ENCODE data around the gene SLC35F6. TPM values are rescaled to one million over a fixed set of nuclear protein-coding genes. Genes with fewer than 3 reads are reported as not detected.

The SLC35F6 gene
- polyA plus RNA-seq, 1 donor (not counting 4 experiments of a cell fraction or from before 2014, with no cell fraction given) = 25.7 TPM

- FAIRE-seq (no peak), DNase-seq (ENCODE audit: low read depth, low spot score) (no peak)
- Histone ChIP-seq H3K4me1 (ENCODE audit: control insufficient read depth, extremely low read depth, insufficient read depth, low read length) (no peaks in the 10 kb centered on the region), H3K36me3 (ENCODE audit: control insufficient read depth in 2 of 2, extremely low read depth in 1 of 2, insufficient read depth in 2 of 2, low read length in 2 of 2) (no peaks in the 10 kb centered on the region), H3K9me3 (ENCODE audit: control insufficient read depth, low read depth, low read length) (no peaks in the 10 kb centered on the region), H3K9ac (ENCODE audit: control insufficient read depth, extremely low read depth, insufficient read depth, low read length) (no peak overlapping the region), H3K4me2 (ENCODE audit: control insufficient read depth, extremely low read depth, insufficient read depth, low read depth, low read length) (no peak overlapping the region), H4K20me1 (ENCODE audit: control insufficient read depth, extremely low read depth, insufficient read depth, low read length) (no peaks in the 10 kb centered on the region), H3K4me3 (ENCODE audit: control insufficient read depth in 2 of 3, extremely low read depth in 1 of 3, insufficient read depth in 2 of 3, low read depth in 1 of 3, low read length in 3 of 3) (no peak overlapping the region), H3K27ac (ENCODE audit: control insufficient read depth, insufficient read depth, low read length) (no peak overlapping the region), H3K27me3 (ENCODE audit: control insufficient read depth, extremely low read depth, insufficient read depth, low read length) (peaks cover 6% of the 10 kb centered on the region), H3K79me2 (ENCODE audit: control insufficient read depth, insufficient read depth, low read length) (no peaks in the 10 kb centered on the region), H3K9me1 (ENCODE audit: control insufficient read depth, extremely low read depth, insufficient read depth, low read length) (no peaks in the 10 kb centered on the region), H2AFZ (ENCODE audit: control insufficient read depth, low read length) (no peak overlapping the region)
- dilution Hi-C loops (cut with MboI; ENCODE audit: extremely low pct_ligation_motif_present, low sequenced_read_pairs) = no loop called here
- no peak for TF ChIP-seq EZH2 (IDR thresholded peaks at IDR 0.05; ENCODE audit: low read length)
These were observed 32.4 kb upstream of the SLC35F6 start for GRCh38 chr2:26731714-26732113.

DNA sequence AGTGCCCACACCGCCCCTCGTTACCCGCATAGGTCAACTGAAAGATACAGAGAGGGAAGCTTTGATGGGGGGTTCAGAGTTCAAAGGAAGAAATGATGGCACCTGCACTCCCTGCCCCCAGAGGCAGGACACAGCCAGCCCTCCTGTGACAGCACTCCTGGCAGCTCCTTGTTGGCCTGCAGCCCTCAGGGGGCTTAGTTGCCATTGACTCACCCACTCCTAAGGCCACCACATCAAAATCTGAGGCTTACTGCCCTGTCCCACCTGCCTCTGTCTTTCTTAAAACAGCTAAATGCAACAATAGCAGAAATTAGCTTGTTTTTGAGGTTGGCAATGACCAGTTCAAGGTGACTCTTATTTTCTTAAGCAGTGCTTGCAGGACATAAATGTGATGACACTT is 31.6 kb upstream of the SLC35F6 start:
- H3K9ac ChIP-seq (ENCODE audit: control insufficient read depth, extremely low read depth, insufficient read depth, low read length) = no peak overlapping the region
- no peaks in the 10 kb centered on the region for H4K20me1 ChIP-seq (ENCODE audit: control insufficient read depth, extremely low read depth, insufficient read depth, low read length)
- no peak for DNase-seq (ENCODE audit: low read depth, low spot score)
- H3K4me1 ChIP-seq (ENCODE audit: control insufficient read depth, extremely low read depth, insufficient read depth, low read length) = no peaks in the 10 kb centered on the region
- H3K27ac ChIP-seq (ENCODE audit: control insufficient read depth, insufficient read depth, low read length) = no peak overlapping the region
- no peaks in the 10 kb centered on the region for H3K79me2 ChIP-seq (ENCODE audit: control insufficient read depth, insufficient read depth, low read length)
- no peak for TF ChIP-seq EZH2 (IDR thresholded peaks at IDR 0.05; ENCODE audit: low read length)
- TF ChIP-seq, protein P1, sequence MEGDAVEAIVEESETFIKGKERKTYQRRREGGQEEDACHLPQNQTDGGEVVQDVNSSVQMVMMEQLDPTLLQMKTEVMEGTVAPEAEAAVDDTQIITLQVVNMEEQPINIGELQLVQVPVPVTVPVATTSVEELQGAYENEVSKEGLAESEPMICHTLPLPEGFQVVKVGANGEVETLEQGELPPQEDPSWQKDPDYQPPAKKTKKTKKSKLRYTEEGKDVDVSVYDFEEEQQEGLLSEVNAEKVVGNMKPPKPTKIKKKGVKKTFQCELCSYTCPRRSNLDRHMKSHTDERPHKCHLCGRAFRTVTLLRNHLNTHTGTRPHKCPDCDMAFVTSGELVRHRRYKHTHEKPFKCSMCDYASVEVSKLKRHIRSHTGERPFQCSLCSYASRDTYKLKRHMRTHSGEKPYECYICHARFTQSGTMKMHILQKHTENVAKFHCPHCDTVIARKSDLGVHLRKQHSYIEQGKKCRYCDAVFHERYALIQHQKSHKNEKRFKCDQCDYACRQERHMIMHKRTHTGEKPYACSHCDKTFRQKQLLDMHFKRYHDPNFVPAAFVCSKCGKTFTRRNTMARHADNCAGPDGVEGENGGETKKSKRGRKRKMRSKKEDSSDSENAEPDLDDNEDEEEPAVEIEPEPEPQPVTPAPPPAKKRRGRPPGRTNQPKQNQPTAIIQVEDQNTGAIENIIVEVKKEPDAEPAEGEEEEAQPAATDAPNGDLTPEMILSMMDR (optimal IDR thresholded peaks at IDR 0.05 in 1 of 3, IDR thresholded peaks at IDR 0.05 in 1 of 3, conservative IDR thresholded peaks at IDR 0.05 in 1 of 3; ENCODE audit: extremely low read depth in 1 of 3, insufficient read depth in 2 of 3, low read length in 3 of 3) = no peak
- no peak overlapping the region for H2AFZ ChIP-seq (ENCODE audit: control insufficient read depth, low read length)
- no peaks in the 10 kb centered on the region for H3K9me1 ChIP-seq (ENCODE audit: control insufficient read depth, extremely low read depth, insufficient read depth, low read length)
- no peaks in the 10 kb centered on the region for H3K9me3 ChIP-seq (ENCODE audit: control insufficient read depth, low read depth, low read length)
- H3K4me3 ChIP-seq (ENCODE audit: control insufficient read depth in 2 of 3, extremely low read depth in 1 of 3, insufficient read depth in 2 of 3, low read depth in 1 of 3, low read length in 3 of 3) = no peak overlapping the region
- H3K36me3 ChIP-seq (ENCODE audit: control insufficient read depth in 2 of 2, extremely low read depth in 1 of 2, insufficient read depth in 2 of 2, low read length in 2 of 2) = no peaks in the 10 kb centered on the region
- no peak overlapping the region for H3K4me2 ChIP-seq (ENCODE audit: control insufficient read depth, extremely low read depth, insufficient read depth, low read depth, low read length)
- H3K27me3 ChIP-seq (ENCODE audit: control insufficient read depth, extremely low read depth, insufficient read depth, low read length) = peaks cover 6% of the 10 kb centered on the region
- dilution Hi-C loops (cut with MboI; ENCODE audit: extremely low pct_ligation_motif_present, low sequenced_read_pairs) = no loop called here
- FAIRE-seq = no peak

- H3K9me3 ChIP-seq (ENCODE audit: control insufficient read depth, low read depth, low read length) = no peaks in the 10 kb centered on the region
- no peak overlapping the region for H3K9ac ChIP-seq (ENCODE audit: control insufficient read depth, extremely low read depth, insufficient read depth, low read length)
- TF ChIP-seq EZH2 (IDR thresholded peaks at IDR 0.05; ENCODE audit: low read length) = no peak
- TF ChIP-seq, protein P1 (optimal IDR thresholded peaks at IDR 0.05 in 1 of 3, IDR thresholded peaks at IDR 0.05 in 1 of 3, conservative IDR thresholded peaks at IDR 0.05 in 1 of 3; ENCODE audit: extremely low read depth in 1 of 3, insufficient read depth in 2 of 3, low read length in 3 of 3) = no peak
- DNase-seq (ENCODE audit: low read depth, low spot score) (no peak), FAIRE-seq (no peak)
- H3K79me2 ChIP-seq (ENCODE audit: control insufficient read depth, insufficient read depth, low read length) = no peaks in the 10 kb centered on the region
- H3K4me2 ChIP-seq (ENCODE audit: control insufficient read depth, extremely low read depth, insufficient read depth, low read depth, low read length) = no peak overlapping the region
- no peak overlapping the region for H2AFZ ChIP-seq (ENCODE audit: control insufficient read depth, low read length)
- H3K27ac ChIP-seq (ENCODE audit: control insufficient read depth, insufficient read depth, low read length) = no peak overlapping the region
- H3K4me1 ChIP-seq (ENCODE audit: control insufficient read depth, extremely low read depth, insufficient read depth, low read length) = no peaks in the 10 kb centered on the region
- H3K9me1 ChIP-seq (ENCODE audit: control insufficient read depth, extremely low read depth, insufficient read depth, low read length) = no peaks in the 10 kb centered on the region
- no peak overlapping the region for H3K4me3 ChIP-seq (ENCODE audit: control insufficient read depth in 2 of 3, extremely low read depth in 1 of 3, insufficient read depth in 2 of 3, low read depth in 1 of 3, low read length in 3 of 3)
- H3K36me3 ChIP-seq (ENCODE audit: control insufficient read depth in 2 of 2, extremely low read depth in 1 of 2, insufficient read depth in 2 of 2, low read length in 2 of 2) = no peaks in the 10 kb centered on the region
- no peaks in the 10 kb centered on the region for H4K20me1 ChIP-seq (ENCODE audit: control insufficient read depth, extremely low read depth, insufficient read depth, low read length)
- dilution Hi-C loops (cut with MboI; ENCODE audit: extremely low pct_ligation_motif_present, low sequenced_read_pairs) = no loop called here
- H3K27me3 ChIP-seq (ENCODE audit: control insufficient read depth, extremely low read depth, insufficient read depth, low read length) = no peaks in the 10 kb centered on the region
These were observed 30.7 kb upstream of the SLC35F6 start for GRCh38 chr2:26733413-26733812.

Measured in keratinocyte (primary cell).